DND-41 (cell line): ENCODE results near the gene CST6.

ENCODE experiments used
- CTCF ChIP-seq: IDR thresholded peaks from 2 replicates; pipeline ENCODE4 v1.5.1; 2012; ENCODE audit warnings: borderline replicate concordance, low read length, moderate library complexity, mild to moderate bottlenecking; ENCODE audit not compliant: poor library complexity, severe bottlenecking; ENCODE audit errors: extremely low read depth
- EZH2 ChIP-seq: IDR thresholded peaks from 3 replicates; pipeline ENCODE4 v1.6.1; 2012; ENCODE audit warnings: borderline replicate concordance, low read depth, mild to moderate bottlenecking, moderate library complexity, low read length, inconsistent platforms; ENCODE audit not compliant: severe bottlenecking

- TF ChIP-seq EZH2 = no peak
- TF ChIP-seq CTCF = no peak
Observed at GRCh38 chr11:66011239-66011784, 496 bp upstream of the CST6 start.
